GM12864 (cell line): Measurements from ENCODE around the gene SSX2IP.
A peak's percentile ranks its signal among the peaks of the same experiment; 100 is the strongest.

ENCODE experiments used
- DNase-seq: peaks from one replicate; pipeline ENCODE4 v3.0.0-alpha.2; 2011; ENCODE audit warnings: low read depth
- H3K4me3 ChIP-seq: 2 replicates; pipeline ENCODE4 v1.5.1; 2011; ENCODE audit warnings: mild to moderate bottlenecking, low read depth, low read length, control low read depth
- CTCF ChIP-seq: IDR thresholded peaks from 2 replicates; pipeline ENCODE4 v1.5.1; 2011; ENCODE audit warnings: low read depth, mild to moderate bottlenecking, moderate library complexity, low read length, control low read depth, inconsistent platforms; ENCODE audit errors: missing control alignments

Gene SSX2IP

GRCh38 chr1:84689514-84690396 lies 506 bp downstream of the SSX2IP start:
- peak; percentile 41 for TF ChIP-seq CTCF
- peak overlapping the region; percentile 72 for H3K4me3 ChIP-seq
- DNase-seq: no peak

- DNase-seq: no peak
- no peak overlapping the region for H3K4me3 ChIP-seq
- TF ChIP-seq CTCF: no peak
Observed at GRCh38 chr1:84688463-84689061, 1.7 kb downstream of the SSX2IP start.

GRCh38 chr1:84687714-84688462 lies 2.4 kb downstream of the SSX2IP start:
- TF ChIP-seq CTCF: no peak
- H3K4me3 ChIP-seq: no peak overlapping the region
- no peak for DNase-seq

- no peak for DNase-seq
- no peak for TF ChIP-seq CTCF
- H3K4me3 ChIP-seq: no peak overlapping the region
Observed at GRCh38 chr1:84686223-84686622, 4.0 kb downstream of the SSX2IP start.

- no peak overlapping the region for H3K4me3 ChIP-seq
- DNase-seq: no peak
- no peak for TF ChIP-seq CTCF
Observed at GRCh38 chr1:84683508-84683907, 6.8 kb downstream of the SSX2IP start.

- TF ChIP-seq CTCF: no peak
- no peak for DNase-seq
- H3K4me3 ChIP-seq: no peak overlapping the region
Observed at GRCh38 chr1:84682047-84682446, 8.2 kb downstream of the SSX2IP start.
